Suppressor macrophage treated with lipopolysaccharide for 1 hour (primary cell): ENCODE measurements around the gene EEF2KMT.
"Not testable (repeated sequence)": the region's sequence is repeated elsewhere in the genome, so short reads cannot be mapped to it uniquely, and the experiment has no call there.

Source experiments
- DNase-seq, 3 donors: peaks; one replicate each; pipeline ENCODE4 v3.0.0-alpha.2; 2020 to 2022

Gene EEF2KMT

DNA sequence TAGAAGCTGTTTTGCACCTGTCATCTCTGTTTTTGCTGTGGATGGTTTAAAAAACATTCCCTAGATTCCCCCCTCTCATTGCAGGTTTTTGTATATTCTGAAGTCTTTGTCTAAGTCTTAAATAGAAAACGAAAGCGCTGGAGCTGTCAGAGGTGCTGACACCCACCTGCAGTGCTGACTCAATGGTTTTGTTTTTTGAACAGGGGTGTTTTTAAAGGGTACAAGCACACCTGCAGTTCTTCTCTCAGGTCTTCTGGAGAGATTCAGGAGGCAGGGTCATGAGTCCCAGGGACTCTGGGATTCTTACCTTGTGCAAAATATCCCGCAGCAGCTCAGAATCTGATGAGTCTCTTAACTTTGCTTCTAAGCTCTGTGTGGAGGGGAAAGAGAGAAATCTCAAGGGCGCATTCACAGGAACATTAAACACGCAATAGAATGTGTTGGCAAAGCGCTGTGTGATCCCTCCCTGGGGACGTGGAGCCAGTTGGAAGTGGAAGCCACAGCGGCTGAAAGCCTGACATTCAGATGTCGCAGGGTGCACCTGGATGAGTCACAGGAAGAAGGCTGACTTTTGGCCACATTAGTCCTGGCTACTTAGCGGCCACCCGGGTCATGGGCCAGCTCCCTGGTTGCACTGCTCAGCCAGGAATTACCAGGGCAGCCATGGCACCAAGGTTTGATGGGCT is 2.3 kb downstream of the EEF2KMT start:
- not testable (repeated sequence) for DNase-seq

DNA sequence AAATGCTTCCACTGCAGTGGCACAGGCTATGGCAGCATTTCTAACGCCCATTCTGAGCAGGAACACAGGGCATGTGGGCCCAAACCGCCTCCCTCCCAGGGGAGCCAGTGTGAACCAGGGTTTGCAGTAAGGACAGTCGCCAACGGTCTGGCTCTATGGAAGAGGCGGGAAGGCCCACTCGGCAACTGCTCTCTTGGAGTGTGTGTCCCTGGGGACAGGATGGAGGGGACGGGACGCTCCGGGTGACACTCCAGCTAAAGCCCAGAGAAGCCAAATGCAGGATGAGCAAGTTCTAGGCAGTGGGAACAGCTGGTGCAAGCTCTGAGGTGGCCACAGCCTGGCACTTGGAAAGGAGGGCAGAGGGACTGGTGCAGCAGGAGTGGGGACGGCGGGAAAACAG is 3.8 kb downstream of the EEF2KMT start:
- not testable (repeated sequence) for DNase-seq

DNA sequence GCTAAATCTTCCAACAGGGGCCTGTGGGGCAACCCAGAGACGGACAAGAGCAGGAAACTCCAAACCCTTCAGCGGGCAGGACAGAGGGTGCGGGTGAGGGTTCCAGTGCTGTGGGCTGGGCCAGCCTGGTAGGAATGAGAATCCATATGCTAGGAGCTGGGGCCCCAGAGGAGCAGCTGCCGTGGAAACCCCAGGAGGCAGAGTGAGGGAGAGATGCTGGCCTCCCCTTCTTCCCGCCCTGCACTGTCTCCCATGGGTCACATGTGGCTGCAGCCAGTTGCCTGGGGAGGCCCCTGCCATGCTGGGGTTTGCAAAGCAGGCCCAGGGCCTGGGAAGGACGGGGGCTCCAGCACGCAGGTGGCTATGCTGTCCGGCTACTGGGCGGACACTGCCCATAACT is 4.5 kb downstream of the EEF2KMT start:
- not testable (repeated sequence) for DNase-seq

DNA sequence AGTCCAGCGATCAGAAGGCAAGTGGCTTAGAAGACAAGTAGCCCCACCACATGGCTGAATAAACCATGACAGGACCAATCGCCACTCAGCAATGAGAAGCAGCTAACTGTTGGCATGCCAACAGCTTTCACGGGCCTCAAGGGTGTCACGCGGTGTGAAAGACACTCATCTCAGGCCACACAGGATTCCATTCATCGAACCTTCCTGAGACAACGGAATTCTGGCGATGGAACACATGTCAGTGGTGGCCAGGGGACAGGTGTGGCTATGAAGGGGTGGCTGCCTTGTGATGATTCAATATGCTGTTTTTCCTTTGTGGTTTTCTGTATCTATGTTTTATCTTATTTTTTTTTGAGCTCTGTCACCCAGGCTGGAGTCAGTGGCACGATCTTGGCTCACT is 7.0 kb downstream of the EEF2KMT start:
- not testable (repeated sequence) for DNase-seq

DNA sequence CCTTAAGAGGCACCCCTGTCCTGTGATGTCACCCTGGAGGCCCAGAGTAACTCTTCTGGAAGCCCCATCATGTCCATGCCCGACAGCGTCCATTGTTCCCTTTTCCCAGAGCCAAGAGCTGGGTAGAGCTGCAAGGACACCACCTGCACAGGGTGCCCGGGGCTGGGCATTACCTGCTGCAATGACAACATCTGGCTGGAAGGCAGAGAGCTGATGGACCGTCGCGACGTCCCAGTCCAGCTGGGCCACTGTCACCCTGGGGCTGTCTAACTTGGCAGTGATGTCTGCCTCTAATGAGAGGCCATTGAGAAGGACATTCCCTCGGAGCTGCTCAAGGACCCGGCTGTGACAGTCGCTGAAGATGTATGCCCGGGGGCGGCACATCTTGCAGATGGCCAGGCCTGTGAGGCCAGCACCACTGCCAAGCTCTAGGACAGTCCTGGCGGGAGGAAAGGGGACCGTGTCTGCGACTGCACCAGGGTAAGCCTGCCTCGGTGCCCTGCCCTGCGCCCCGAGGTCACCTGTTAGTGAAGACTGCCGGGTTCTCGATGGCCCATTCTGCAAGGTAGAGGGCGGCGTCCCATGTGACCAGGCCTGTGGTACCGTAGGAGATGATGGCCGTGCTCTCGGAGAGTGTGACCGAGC is 7.6 kb downstream of the EEF2KMT start:
- DNase-seq = not testable (repeated sequence)

DNA sequence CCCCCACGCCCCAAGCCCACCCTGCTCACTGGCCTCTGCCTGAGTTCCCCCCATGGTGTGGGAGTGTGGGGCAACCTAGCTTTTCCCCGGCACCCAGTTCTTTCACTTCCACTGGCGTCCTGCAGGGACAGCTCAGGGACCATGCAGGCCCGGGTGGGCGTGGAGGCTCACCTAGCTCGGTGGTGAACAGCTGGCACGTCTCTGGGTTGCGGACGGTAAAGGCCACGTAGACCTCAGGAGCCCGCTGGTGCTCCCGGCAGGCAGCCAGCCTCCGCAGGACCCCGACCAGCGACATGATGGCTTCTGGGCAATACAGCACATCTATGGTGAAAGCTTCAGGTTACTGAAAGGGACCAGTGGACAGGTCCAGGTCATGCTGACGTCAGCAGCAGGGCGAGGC is 8.7 kb downstream of the EEF2KMT start:
- not testable (repeated sequence) for DNase-seq

DNA sequence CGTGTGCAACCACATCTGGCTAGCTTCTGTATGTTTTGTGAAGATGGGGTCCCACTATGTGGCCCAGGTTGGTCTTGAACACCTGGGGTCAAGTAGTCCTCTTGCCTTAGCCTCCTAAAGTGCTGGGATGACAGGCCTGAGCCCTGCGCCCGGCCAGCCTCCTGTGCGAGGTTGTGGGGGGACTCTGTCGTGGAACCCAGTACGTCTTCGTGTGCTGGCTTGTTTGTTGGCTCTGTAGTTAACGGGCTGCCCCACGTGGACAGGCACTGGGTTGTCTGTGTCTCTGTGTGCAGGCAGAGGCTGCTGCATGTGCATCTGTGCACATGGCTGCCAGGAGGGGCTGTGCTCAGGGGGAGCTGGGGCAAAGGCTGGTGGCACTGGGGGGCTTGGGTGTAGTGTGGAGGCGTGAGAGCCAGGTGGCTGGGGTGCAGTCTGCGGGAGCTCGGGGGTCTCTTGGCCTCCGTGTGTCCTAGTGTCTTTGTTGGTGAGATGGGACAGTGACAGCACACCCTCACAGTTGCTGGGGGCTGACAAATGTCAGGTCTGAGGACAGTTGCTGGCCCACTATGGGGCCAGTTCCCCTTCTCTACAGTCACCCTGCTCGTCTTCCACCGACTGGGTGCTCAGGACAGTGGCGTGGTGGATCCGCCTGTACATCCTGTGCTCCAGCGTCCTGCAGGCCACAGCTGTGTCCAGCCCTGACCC is 9.4 kb downstream of the EEF2KMT start:
- DNase-seq = not testable (repeated sequence)

DNA sequence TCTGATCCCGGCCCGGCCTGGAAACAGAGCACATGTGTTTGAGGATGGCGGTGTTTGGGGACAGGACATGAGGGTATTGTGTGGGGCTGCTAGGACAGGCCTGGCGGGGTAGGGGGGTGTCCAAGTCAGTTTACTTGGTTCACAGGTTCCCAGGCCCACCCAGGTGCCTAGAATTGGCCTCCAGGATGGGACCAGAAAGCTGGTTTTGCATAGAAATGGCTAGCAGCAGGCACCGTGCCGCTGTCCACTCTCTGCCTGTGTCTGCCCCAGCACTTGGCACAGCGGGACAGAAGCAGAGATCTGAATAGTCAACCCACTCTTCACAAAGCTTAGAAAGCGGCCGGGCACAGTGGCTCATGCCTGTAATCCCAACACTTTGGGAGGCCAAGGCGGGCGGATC is 11.9 kb downstream of the EEF2KMT start:
- DNase-seq = not testable (repeated sequence)

DNA sequence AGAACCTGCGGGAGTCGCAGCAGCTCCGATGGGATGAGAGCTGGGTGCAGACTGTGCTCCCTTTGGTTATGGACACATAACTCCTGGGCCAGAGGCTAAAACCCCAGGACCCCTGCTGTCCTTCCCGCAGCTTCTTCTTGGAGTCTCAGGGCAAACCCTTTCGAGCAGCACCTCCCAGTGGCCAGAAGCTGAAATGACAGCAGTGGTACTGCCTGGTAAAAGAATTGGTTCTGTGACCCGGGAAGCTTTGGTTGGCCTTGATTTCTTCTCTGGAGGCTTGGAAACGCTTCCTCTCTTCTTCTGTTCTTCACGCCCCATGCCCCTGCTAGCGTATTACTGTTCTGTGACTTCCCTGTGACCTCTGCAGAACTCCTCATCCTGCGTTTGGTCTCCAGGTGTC is 12.8 kb downstream of the EEF2KMT start:
- peak; percentile 64 to 71 (median 69) for DNase-seq

DNA sequence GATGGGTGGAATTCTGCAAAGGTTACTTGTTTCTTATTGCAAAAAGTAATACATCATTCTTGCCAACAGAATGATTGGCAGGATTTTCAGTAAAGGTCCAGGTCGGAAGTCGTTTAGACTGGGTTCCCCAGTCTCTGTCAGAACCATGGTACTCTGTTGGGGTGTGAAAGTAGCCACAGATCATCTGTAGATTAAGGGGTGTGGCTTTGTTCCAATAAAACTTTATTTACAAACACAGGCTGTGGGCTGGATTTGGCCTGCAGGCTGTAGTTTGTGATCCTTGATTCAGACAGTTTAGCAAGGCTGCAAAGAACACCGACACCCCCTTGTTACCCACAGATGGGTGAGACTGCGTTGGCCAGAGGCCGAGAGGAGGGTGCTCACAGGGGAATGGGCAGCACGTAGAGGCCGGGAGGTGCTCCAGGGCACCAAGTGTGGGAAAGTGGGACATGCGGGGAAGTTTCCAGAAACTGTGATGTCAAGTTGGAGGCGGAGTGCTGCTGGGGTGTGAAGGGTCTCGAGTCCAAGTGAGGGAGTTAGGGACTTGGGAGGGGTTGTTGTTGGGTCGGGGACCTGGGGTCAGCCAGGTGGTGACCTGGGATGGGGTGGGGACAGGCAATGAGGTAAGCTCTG is 13.4 kb downstream of the EEF2KMT start:
- DNase-seq = not testable (repeated sequence)

DNA sequence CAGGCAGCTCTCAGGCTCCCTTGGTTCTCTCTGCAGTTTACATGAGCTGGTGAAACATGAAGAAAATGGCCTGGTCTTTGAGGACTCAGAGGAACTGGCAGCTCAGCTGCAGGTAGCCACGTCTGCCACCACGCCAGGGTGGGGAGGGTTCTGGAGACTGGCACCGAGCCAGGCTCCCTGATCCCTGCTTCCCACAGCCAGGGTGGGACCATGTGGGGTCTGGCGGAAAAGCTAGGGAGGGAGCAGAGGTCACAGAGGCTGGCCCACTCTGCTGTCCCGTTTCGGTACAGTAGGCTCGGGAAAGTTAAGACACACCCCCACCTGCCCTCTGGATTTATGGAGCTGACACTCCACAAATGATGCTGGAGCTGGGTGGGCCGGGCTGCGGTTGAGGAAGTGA is 13.9 kb downstream of the EEF2KMT start:
- DNase-seq = not testable (repeated sequence)

DNA sequence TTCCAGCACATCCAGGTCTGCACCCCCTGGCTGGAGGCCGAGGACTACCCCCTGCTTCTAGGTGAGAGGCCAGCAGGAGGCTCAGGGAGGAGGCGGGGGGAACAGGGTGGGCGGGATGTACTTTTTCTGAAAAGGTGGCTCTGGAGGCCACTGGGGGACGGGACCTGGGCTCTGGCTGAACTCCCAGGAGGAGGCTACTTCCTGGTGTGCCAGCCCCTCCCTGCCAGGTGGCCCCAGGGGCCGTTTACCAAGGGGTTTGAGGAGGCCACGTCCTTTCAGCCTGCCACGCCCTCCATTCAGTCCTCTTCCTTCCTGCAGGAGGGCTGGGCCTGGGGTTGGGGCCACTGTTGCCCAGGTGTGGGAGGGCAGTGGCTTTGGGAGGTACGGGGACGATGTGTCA is 16.6 kb downstream of the EEF2KMT start:
- DNase-seq = not testable (repeated sequence)

DNA sequence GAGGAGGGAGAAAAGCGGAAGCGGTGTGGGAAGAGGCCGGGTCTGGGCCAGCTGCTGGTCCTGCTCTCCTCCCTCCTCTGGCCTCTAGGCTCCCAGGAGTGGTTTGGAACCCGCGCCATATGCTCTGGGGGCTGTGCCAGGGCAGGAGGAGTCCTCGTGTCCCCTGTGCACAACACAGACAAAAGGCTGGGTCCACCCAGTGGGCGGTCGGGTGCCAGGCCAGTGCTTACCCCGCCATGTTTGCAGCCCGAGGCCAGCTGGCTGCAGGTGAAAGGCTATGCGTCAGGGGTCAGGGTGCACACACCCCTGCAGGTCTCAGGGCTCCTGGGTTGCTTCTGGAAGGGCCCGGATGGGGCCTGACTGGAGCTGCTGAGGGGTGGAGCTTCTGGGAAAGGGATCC is 17.1 kb downstream of the EEF2KMT start:
- DNase-seq = not testable (repeated sequence)

DNA sequence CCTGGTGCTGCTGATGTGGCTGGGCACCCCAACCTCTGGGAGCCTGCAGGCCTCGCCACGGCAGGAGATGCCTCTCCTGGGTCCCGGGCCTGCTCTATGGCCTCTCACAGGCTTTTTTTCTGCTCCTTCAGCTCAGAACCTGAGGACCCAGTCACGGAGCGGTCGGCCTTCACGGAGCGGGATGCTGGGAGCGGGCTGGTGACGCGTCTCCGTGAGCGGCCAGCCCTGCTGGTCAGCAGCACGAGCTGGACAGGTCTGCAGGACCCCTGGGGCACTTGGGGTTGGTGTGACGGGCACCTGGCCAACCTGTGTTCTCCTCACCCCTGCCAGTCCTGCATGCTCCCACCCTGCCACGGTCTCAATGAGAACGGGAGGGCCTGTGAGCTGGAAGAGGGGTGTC is 19.0 kb downstream of the EEF2KMT start:
- no peak for DNase-seq

DNA sequence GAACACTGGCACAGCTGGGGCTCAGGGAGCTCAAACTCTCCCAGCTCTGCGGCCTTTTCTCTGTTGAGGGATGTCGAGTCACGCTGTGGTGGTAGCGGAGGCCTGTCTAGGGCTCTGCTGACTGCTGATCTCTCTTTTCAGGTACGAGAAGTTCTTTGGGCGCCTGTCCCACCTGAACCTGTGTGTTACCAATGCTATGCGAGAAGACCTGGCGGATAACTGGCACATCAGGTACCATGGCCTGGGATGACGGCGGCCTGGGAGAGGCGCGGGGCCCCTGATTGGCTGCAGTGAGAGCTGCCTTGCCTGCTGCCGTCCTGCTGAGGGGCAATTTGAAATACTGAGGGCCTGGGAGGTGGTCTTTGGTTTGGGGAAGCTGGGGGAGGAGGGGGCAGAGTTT is 20.3 kb downstream of the EEF2KMT start:
- DNase-seq = no peak

DNA sequence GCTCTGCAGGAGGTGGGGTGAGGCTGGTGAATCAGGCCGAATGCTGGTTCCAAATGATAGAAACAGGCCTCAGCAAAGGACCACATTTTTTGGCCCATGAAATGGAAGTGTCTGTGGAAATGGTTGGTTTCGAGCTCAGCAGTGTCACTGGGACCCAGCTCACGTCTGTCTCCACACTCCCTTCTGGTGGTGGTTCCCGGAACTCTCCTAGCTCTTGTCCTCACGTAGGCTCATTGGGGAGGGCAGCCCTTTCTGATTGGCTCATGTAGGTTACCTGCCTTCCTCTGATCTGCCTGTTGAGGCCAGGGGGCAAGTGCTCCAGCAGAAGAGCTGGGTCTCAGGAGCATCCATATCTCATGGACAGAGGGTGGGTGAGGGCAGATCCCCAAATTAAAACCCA is 22.0 kb downstream of the EEF2KMT start:
- no peak for DNase-seq

DNA sequence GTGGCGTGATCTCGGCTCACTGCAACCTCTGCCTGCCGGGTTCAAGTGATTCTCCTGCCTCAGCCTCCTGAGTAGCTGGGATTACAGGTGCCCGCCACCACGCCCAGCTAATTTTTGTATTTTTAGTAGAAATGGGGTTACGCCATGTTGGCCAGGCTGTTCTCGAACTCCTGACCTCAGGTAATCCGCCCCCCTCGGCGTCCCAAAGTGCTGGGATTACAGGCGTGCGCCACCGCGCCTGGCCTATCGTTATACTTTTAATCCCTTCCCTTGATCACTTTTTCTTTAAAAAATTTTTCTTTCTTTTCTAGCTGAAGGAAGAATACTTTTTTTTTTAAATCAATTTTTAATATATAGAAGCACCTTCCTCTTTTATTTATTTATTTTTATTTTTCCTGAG is 23.8 kb downstream of the EEF2KMT start:
- DNase-seq = not testable (repeated sequence)

DNA sequence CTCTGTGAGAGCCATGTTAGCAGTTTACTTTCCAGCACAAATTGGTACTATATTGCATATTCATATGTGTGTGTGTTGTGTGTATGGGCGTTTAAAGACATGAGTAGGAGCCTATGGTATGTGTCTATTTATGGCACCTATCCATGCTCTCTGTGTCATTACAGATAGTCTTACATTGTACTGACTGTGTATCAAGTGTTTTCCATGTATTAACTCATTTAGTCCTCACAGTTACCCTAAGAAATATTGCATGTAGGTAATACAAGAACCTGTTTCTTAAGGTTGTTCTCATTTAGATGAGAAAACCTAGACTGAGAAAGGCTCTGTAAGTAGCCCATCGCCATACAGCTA is 24.3 kb downstream of the EEF2KMT start:
- DNase-seq = no peak

DNA sequence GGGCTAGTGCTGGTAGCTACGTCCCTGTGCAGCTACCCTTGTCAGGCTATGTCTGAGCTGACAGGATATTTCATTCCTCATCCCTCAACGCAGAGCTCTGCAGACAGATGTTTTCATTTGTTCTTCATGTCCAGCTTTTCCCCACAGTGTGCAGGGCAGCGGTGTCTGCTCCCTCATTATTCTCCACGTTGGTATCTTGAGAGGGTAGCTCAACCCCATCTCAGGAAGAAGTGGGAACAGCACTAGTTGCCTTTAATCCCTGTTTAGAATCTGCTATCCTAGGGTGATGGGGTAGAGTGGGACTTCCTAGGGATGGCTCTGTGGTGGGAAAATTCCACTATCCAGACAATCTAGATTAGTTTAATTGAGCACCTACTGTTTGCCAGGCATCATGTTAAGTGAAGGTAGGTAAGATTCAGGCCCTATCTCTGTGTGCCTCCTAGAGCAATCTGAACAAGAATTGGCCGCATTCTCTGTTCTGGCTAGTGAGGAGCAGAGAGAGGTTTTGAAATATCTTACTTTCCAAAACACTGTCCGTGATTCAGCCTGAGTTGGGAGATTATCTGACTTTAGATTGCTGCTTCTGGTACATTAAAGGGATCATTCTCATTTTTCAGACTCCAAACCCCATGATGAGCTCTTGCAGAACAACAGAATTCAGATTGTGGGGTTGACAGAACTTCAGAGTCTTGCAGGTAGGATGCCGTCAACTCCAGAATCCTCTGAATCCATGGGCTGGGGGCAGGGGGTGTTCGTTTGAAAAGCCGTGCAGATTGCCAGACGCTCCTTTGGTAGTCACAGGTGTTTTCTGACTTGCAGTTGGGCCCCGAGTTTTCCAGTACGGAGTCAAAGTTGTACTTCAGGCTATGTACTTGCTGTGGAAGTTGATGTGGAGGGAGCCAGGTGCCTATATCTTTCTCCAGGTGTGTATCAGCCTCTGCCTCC is 25.0 kb downstream of the EEF2KMT start:
- no peak for DNase-seq

DNA sequence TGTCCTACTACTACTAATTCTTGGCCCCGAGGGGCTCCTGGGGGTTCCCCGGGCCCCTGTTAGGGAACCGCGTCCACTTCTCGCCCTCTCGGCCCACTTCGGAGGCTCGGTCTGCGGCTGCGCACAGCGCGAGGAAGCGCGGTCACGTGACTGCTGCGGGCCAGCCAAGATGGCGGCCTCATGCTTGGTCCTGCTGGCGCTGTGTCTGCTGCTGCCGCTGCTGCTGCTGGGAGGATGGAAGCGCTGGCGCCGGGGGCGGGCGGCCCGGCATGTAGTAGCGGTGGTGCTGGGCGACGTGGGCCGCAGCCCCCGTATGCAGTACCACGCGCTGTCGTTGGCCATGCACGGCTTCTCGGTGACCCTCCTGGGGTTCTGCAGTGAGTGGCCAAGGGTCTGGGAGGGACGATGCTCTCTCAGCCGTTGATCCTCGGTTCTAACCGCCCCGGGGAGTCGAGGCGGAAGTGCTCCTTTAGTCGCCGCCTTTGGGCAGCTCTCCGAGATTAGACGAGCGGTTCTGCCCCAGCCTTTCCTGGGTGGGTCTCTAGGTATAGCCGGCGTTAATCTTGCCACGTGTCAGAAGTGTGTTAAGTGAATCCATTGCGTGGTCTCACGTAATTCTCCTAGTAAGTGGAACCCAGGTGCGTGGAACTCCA is 25.8 kb downstream of the EEF2KMT start, which contains the start of gene ALG1:
ALG1 (plus strand) TSS at position 163 of the 653 bp plus-strand sequence; CDS start at position 170, 7 bp downstream.
- peak; percentile 92 to 96 (median 96) for DNase-seq

DNA sequence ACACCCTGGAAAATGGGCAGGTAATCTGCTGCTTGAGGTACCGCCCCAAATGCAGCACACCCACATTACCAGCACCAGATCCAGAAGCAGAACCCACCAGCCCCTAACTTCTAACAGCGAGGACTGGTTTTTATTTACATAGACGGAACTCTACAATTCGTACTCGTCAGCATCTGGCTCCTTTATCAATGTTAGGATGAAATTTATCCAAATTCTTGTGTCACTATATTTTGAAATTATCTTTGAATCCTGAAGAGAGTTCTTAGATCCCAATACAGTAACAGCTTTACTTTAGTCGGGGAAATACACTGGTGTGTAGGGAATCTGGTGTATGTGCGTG is 26.3 kb downstream of the EEF2KMT start:
- DNase-seq = no peak
